HL-60 (cell line): ENCODE measurements around the gene CSTF3.

ENCODE experiments used
- DNase-seq, 2 experiments: peaks; one replicate each; pipeline ENCODE4 v3.0.0-alpha.2; 2010 to 2020; ENCODE audit warnings: low read depth in 1 of 2, low spot score in 1 of 2
- H3K27ac ChIP-seq: fragments of 250-450 bp; sonication (Bioruptor Pico); replicated peaks from 2 replicates; pipeline ENCODE4 v1.5.1; 2020; ENCODE audit warnings: mild to moderate bottlenecking, moderate library complexity
- H3K27me3 ChIP-seq: fragments of 250-450 bp; sonication (Bioruptor Pico); 2 replicates; pipeline ENCODE4 v1.5.1; 2021; ENCODE audit warnings: mild to moderate bottlenecking, moderate library complexity; ENCODE audit not compliant: insufficient read depth, poor library complexity, severe bottlenecking
- H3K4me3 ChIP-seq: replicated peaks from 2 replicates; pipeline ENCODE4 v1.5.1; 2011; ENCODE audit warnings: mild to moderate bottlenecking, control low read depth, low read length; ENCODE audit not compliant: insufficient read depth
- GABPA ChIP-seq: IDR thresholded peaks from 2 replicates; pipeline ENCODE4 v1.6.1; 2012; ENCODE audit warnings: low read depth
- POLR2AphosphoS5 ChIP-seq: IDR thresholded peaks from 2 replicates; pipeline ENCODE4 v1.6.1; 2012; ENCODE audit warnings: low read depth
- REST ChIP-seq: IDR thresholded peaks from 2 replicates; pipeline ENCODE4 v1.6.1; 2012; ENCODE audit warnings: low read depth; ENCODE audit not compliant: insufficient replicate concordance
- SPI1 ChIP-seq: IDR thresholded peaks from 2 replicates; pipeline ENCODE4 v1.6.1; 2012; ENCODE audit warnings: low read depth, mild to moderate bottlenecking, borderline replicate concordance
- TF ChIP-seq, protein P1 (sequence below): IDR thresholded peaks from one replicate; pipeline ENCODE4 v1.5.1; 2011; ENCODE audit warnings: low read length, control low read depth, inconsistent platforms; ENCODE audit not compliant: insufficient read depth

CSTF3 gene

DNA sequence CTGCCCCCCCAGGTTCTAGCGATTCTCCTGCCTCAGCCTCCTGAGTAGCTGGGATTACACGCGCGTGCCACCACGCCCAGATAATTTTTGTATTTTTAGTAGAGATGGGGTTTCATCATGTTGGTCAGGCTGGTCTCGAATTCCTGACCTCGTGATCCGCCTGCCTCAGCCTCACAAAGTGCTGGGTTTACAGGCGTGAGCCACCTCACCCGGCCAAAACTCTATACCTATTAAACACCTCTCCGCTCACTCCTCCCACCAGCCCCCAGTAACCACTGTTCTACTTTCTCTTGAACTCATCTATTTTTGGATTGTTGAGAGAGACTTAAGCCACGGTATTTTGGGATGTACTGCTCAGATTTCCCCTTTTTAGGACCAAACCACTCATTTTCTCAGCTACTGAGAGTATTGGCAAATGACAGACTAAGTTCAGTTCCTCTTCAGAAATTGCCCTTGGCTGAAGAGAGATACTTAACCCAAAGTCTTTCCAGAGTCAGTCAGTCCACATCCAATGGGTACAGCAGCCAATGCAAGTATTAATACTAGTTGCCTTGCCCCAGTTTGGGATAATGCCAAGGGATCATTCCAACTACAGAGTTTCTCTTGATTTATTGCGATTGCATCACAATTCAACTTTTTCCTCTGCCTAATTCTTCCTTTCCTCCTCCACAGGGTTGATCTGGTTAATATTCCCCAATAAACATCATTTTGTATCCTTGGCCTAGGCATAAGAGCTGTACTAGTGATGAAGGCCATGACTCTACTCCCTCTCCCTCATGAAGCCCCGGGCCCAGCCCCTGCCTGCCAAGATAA is 36.8 kb upstream of the CSTF3 start:
- H3K4me3 ChIP-seq: peak overlapping the region; percentile 0
- peak overlapping the region; percentile 40 for H3K27ac ChIP-seq
- peak in 1 of 2 experiments; percentile 56 for DNase-seq
- no peaks in the 10 kb centered on the region for H3K27me3 ChIP-seq
- TF ChIP-seq GABPA (no peak), SPI1 (peak; percentile 90)

DNA sequence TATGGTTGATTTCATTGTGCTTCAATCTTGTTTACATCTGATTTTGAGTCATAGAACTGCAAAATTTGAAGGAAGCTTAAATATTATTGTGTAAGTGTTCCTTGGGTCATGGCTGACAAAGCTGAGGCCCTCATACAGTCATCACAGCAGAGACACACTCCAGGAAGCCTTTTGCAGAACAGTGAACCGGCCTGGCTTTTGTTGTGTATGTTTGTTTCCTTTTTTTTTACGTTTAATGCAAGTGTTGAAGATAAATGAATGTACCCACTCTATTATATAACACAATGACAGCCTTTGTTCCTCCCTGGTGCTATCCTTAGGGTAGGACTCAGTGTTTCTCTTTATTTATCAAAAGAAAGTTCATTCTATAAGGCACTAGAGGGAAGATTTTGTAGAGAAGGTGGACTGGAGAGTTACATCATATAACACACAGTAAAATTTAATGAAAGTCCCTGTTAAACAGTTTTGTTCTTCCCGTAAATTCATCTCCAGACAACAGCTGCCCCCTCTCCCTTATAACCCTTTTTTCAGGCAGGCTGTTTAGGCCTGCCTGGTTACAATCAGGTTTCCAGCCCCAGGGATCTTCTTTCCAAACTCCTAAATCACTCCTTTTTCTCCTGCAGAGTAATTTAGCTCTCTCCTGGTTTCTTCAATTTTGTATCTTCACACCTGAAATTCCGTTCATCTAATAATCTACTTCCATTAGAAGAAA is 34.3 kb upstream of the CSTF3 start:
- Histone ChIP-seq H3K4me3 (no peak overlapping the region), H3K27ac (peak overlapping the region; percentile 33), H3K27me3 (no peaks in the 10 kb centered on the region)
- no peak for TF ChIP-seq REST
- TF ChIP-seq, protein P1, sequence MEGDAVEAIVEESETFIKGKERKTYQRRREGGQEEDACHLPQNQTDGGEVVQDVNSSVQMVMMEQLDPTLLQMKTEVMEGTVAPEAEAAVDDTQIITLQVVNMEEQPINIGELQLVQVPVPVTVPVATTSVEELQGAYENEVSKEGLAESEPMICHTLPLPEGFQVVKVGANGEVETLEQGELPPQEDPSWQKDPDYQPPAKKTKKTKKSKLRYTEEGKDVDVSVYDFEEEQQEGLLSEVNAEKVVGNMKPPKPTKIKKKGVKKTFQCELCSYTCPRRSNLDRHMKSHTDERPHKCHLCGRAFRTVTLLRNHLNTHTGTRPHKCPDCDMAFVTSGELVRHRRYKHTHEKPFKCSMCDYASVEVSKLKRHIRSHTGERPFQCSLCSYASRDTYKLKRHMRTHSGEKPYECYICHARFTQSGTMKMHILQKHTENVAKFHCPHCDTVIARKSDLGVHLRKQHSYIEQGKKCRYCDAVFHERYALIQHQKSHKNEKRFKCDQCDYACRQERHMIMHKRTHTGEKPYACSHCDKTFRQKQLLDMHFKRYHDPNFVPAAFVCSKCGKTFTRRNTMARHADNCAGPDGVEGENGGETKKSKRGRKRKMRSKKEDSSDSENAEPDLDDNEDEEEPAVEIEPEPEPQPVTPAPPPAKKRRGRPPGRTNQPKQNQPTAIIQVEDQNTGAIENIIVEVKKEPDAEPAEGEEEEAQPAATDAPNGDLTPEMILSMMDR: no peak
- DNase-seq: peak; percentile 58 to 63

- DNase-seq: no peak
- Histone ChIP-seq H3K4me3 (no peak overlapping the region), H3K27me3 (no peaks in the 10 kb centered on the region), H3K27ac (no peak overlapping the region)
- no peak for TF ChIP-seq GABPA
- TF ChIP-seq REST: no peak
- no peak for TF ChIP-seq POLR2AphosphoS5
- TF ChIP-seq, protein P1: no peak
- TF ChIP-seq SPI1: no peak
Observed at GRCh38 chr11:33194455-33194854, 33.2 kb upstream of the CSTF3 start.

GRCh38 chr11:33191467-33191866 is 30.2 kb upstream of the CSTF3 start:
- no peaks in the 10 kb centered on the region for H3K27me3 ChIP-seq
- H3K27ac ChIP-seq: no peak overlapping the region
- H3K4me3 ChIP-seq: no peak overlapping the region
- DNase-seq: no peak
- no peak for TF ChIP-seq SPI1
- TF ChIP-seq, protein P1: no peak
- no peak for TF ChIP-seq GABPA
- no peak for TF ChIP-seq POLR2AphosphoS5
- TF ChIP-seq REST: no peak
